Measurements from ENCODE around the gene CA10. TPM values are rescaled to one million over a fixed set of nuclear protein-coding genes. Genes with fewer than 3 reads are reported as not detected.

CA10 gene
- total RNA-seq, 4 donors from 2014 or later, result not detected

DNA sequence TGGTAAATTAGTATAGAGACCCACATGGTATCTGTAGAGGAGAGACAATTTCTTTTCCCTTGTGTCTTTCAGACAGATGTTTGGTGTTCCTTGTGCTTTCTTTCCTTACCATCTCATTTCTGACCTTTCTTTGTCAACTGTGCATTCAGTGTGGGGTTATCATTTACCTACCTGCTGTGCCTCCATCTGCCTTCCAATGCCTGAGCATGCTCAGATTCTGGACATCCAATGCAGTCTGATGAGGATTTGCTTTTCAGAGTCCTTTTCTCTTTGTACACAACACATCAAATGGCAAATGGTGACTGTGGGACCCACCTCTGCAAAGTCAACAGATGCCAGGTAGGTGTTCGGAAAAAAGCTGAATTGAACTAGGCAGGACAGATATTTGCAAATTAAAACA, 364.8 kb downstream of the CA10 start:
- DNase-seq (ENCODE audit: low spot score) (no peak), ATAC-seq (ENCODE audit: low FRiP score) (no peak)
- TF ChIP-seq, protein P1, sequence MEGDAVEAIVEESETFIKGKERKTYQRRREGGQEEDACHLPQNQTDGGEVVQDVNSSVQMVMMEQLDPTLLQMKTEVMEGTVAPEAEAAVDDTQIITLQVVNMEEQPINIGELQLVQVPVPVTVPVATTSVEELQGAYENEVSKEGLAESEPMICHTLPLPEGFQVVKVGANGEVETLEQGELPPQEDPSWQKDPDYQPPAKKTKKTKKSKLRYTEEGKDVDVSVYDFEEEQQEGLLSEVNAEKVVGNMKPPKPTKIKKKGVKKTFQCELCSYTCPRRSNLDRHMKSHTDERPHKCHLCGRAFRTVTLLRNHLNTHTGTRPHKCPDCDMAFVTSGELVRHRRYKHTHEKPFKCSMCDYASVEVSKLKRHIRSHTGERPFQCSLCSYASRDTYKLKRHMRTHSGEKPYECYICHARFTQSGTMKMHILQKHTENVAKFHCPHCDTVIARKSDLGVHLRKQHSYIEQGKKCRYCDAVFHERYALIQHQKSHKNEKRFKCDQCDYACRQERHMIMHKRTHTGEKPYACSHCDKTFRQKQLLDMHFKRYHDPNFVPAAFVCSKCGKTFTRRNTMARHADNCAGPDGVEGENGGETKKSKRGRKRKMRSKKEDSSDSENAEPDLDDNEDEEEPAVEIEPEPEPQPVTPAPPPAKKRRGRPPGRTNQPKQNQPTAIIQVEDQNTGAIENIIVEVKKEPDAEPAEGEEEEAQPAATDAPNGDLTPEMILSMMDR (IDR thresholded peaks at IDR 0.05), result no peak

DNA sequence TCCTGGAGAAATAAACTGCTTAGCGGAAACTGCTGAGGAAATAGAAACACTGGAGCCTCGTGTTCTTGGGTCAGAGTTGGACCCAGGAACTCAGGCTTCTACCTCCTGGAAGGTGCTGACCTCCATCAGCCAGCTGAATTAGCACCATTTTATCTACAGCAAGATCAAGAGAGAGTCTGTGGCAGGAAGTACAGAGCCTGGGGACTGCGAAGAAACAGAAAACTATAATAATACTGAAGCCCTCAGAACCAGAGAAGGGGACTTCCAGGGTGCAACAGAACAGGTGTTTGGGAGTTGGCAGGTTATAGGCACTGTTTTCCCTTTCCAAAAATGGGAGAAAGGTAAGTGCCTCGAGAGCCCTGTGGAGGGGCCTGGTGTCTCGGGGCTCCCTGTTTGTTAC, 379.7 kb downstream of the CA10 start:
- ATAC-seq (ENCODE audit: low FRiP score) (no peak), DNase-seq (ENCODE audit: low spot score) (no peak)
- TF ChIP-seq, protein P1 (IDR thresholded peaks at IDR 0.05), result no peak

DNA sequence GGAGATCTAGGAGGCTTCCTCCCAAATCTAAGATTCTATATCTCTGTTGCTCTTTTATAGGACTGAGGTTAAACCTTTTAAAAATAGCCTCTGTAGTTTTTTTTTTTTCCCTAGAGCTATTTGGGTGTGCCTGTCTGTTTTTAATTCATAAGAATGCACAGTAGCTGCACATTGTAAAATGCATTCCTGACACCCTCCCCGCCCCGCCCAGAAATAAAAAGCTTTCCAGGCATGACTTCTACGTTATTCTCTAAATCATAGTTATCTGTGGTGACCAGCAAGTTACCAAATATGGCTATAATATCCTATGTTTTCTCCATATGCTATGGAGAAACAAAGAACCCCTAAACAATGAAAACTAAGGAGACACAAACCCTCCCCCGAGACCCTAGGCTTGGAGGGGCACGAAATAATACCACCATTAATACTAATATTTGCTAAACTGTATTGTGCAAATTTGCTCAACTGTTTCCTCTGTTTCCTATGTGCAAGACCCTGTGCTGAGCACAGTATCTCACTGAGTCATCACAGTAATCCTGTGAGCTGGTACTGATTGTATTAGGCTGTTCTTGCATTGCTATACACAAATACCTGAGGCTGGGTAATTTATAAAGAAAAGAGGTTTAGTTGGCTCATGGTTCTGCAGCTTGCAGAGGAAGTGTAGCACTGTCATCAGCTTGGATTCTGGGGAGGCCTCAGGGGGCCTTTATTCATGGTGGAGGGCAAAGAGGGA, 388.3 kb downstream of the CA10 start:
- TF ChIP-seq, protein P1 (IDR thresholded peaks at IDR 0.05), result no peak
- DNase-seq (ENCODE audit: low spot score) (no peak), ATAC-seq (ENCODE audit: low FRiP score) (no peak)

DNA sequence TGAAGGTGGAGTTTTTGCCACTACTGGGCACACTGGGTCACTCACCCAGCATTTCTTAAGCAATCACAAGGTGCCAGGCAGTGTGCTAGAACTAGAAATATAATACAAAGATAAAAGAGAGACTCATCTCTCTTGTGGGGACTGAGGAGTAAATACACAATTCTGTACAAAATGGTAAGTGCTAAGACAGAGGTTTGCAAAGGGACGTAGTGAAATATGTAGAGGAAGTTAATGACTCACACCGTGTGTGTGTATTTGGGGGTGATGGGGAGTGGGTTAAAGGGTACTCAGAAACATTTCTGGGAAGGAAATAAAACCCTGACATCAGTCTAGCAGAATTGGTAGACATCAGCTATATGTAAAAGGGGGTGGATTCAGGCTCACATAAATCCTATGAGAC, 389.3 kb downstream of the CA10 start:
- DNase-seq (ENCODE audit: low spot score) (no peak), ATAC-seq (ENCODE audit: low FRiP score) (no peak)
- TF ChIP-seq, protein P1 (IDR thresholded peaks at IDR 0.05), result no peak

DNA sequence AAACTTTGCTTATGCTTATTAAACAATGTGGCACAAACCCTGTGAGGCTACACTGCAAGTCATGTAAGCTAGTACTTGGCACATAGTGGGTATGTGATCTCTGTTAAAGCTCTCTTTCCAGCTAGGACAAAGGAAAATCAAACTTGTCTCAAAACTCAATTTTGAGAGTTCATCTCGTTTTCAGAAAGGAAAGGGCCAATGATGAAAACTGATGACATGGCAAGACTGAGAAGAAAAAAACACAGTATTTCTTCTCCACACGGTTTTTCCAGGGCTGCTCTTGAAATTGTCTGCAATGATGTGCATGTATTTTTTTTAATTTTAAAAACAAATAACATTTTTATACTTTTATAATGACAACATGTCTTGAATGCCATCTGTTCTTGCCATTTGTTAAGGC, 389.8 kb downstream of the CA10 start:
- no peak for ATAC-seq (ENCODE audit: low FRiP score)
- TF ChIP-seq, protein P1 (IDR thresholded peaks at IDR 0.05), result no peak
- DNase-seq (ENCODE audit: low spot score), result no peak

DNA sequence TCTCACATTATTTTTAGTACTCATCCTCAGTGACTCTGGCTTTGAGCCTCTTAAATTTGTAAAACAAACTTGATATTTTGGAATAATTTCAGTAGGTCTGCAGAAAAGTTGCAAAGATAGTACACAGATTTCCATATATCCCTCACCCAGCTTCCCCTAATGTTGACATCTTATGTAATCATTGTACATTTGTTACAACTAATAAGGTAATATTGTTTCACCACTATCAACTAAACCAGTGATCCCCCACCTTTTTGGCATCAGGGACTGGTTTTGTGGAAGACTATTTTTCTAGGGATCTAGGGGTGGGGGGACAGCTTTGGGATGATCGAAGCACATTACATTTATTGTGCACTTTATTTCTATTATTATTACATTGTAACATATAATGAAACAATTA, 391.2 kb downstream of the CA10 start:
- TF ChIP-seq, protein P1 (IDR thresholded peaks at IDR 0.05), result no peak
- no peak for DNase-seq (ENCODE audit: low spot score)
- no peak for ATAC-seq (ENCODE audit: low FRiP score)
